Fibroblast of lung (primary cell): ENCODE data around the gene ITGB7. TPM values are rescaled to one million over a fixed set of nuclear protein-coding genes. Genes with fewer than 3 reads are reported as not detected.

Experiments used
- DNase-seq, 2 donors: peaks; one replicate each; pipeline versions ENCODE4 v3.0.0 to v3.0.0-alpha.2; 2010; ENCODE audit warnings: low read depth in 2 of 2
- H2AFZ ChIP-seq: 2 replicates; pipeline ENCODE4 v1.5.1; 2012; ENCODE audit warnings: low read length, control low read depth, inconsistent platforms
- H3K27ac ChIP-seq: 2 replicates; pipeline ENCODE4 v1.5.1; 2011; ENCODE audit warnings: low read length, control low read depth; ENCODE audit not compliant: insufficient read depth
- H3K27me3 ChIP-seq: 2 replicates; pipeline ENCODE4 v1.5.1; 2011; ENCODE audit warnings: mild to moderate bottlenecking, low read length; ENCODE audit not compliant: control insufficient read depth, insufficient read depth
- H3K36me3 ChIP-seq: 2 replicates; pipeline ENCODE4 v1.5.1; 2011; ENCODE audit warnings: low read length; ENCODE audit not compliant: control insufficient read depth, insufficient read depth
- H3K4me1 ChIP-seq: 2 replicates; pipeline ENCODE4 v1.5.1; 2011; ENCODE audit warnings: low read length; ENCODE audit not compliant: control insufficient read depth, insufficient read depth; ENCODE audit errors: extremely low read depth
- H3K4me2 ChIP-seq: 2 replicates; pipeline ENCODE4 v1.5.1; 2011; ENCODE audit warnings: low read length, control low read depth; ENCODE audit not compliant: insufficient read depth; ENCODE audit errors: extremely low read depth
- H3K4me3 ChIP-seq, 4 experiments: fragments of 200-600 bp in 1 of 4; sonication (generic) in 1 of 4; replicated peaks in 1 of 4; 2 replicates each; pipeline ENCODE4 v1.5.1; 2011 to 2016; ENCODE audit warnings: low read length in 4 of 4, low read depth in 3 of 4, mild to moderate bottlenecking in 3 of 4, control low read depth in 2 of 4, inconsistent platforms in 1 of 4, mixed read lengths in 1 of 4; ENCODE audit not compliant: insufficient read depth in 1 of 4; ENCODE audit errors: control extremely low read depth in 1 of 4
- H3K79me2 ChIP-seq: 2 replicates; pipeline ENCODE4 v1.5.1; 2012; ENCODE audit warnings: mild to moderate bottlenecking, low read length, inconsistent platforms; ENCODE audit not compliant: control insufficient read depth, insufficient read depth
- H3K9ac ChIP-seq: 2 replicates; pipeline ENCODE4 v1.5.1; 2011; ENCODE audit warnings: mild to moderate bottlenecking, low read length, control low read depth; ENCODE audit not compliant: insufficient read depth
- H3K9me3 ChIP-seq: 2 replicates; pipeline ENCODE4 v1.5.1; 2012; ENCODE audit warnings: low read depth, low read length; ENCODE audit not compliant: control insufficient read depth, insufficient read depth
- H4K20me1 ChIP-seq: 2 replicates; pipeline ENCODE4 v1.5.1; 2011; ENCODE audit warnings: low read length; ENCODE audit not compliant: control insufficient read depth, insufficient read depth; ENCODE audit errors: extremely low read depth
- EZH2 ChIP-seq: IDR thresholded peaks from 2 replicates; pipeline ENCODE4 v1.5.1; 2012; ENCODE audit warnings: low read length, control low read depth, mild to moderate bottlenecking; ENCODE audit errors: missing control alignments
- polyA plus RNA-seq, 2 donors: library from polyadenylated mRNA; depleted of rRNA in 1 of 2; stranded (reverse) in 1 of 2; unstranded in 1 of 2; fragments of >200 nt; gene quantifications; 2 replicates each; pipeline ENCODE4 v1.2.1, GENCODE V29; 2011 to 2012; ENCODE audit warnings: missing spikeins in 1 of 2
- total RNA-seq: library from RNA; depleted of rRNA; stranded (reverse); fragments of >200 nt; gene quantifications from 2 replicates; pipeline ENCODE4 v1.2.1, GENCODE V29; 2014
- TF ChIP-seq, protein P1 (sequence below), 2 donors: IDR thresholded peaks in 1 of 2; conservative IDR thresholded peaks in 1 of 2; 1 replicate in 1 of 2; 2 replicates in 1 of 2; pipeline ENCODE4 v1.5.1; 2011 to 2012; ENCODE audit warnings: low read length in 2 of 2, control low read depth in 1 of 2, inconsistent platforms in 1 of 2, low read depth in 1 of 2, mild to moderate bottlenecking in 1 of 2

ITGB7 gene
- total and polyA plus RNA-seq, 2 donors (not counting 1 experiment from before 2014, with no cell fraction given) = 0.20 to 0.50 TPM

DNA sequence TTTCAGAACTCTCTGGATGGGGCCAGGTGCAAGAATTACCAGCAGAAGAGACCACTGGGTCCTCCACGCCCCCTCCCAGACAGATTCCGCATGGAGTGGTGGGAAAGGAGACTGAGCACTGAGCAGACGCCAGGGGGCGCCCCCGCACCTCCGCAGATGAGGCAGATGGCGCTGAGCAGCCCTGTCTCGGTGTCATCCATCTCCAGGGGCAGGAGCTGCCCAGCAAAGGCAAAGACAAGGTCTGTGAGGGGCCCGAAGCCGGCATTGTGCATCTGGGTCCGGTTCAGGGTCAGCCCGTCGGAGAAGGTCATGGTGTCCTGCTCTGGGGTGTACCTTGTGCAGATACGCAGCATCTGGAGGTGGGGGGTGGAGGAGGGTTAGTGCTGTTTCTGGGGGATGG is 6.3 kb upstream of the ITGB7 start:
- H2AFZ ChIP-seq = no peak overlapping the region
- no peaks in the 10 kb centered on the region for H4K20me1 ChIP-seq
- peaks cover 41% of the 10 kb centered on the region for H3K36me3 ChIP-seq
- H3K27ac ChIP-seq = peak overlapping the region; percentile 20
- no peaks in the 10 kb centered on the region for H3K27me3 ChIP-seq
- H3K9ac ChIP-seq = no peak overlapping the region
- H3K4me3 ChIP-seq = no peak overlapping the region
- no peak overlapping the region for H3K4me2 ChIP-seq
- peak; percentile 56 to 76 for DNase-seq
- no peaks in the 10 kb centered on the region for H3K9me3 ChIP-seq
- TF ChIP-seq EZH2 = no peak
- TF ChIP-seq, protein P1, sequence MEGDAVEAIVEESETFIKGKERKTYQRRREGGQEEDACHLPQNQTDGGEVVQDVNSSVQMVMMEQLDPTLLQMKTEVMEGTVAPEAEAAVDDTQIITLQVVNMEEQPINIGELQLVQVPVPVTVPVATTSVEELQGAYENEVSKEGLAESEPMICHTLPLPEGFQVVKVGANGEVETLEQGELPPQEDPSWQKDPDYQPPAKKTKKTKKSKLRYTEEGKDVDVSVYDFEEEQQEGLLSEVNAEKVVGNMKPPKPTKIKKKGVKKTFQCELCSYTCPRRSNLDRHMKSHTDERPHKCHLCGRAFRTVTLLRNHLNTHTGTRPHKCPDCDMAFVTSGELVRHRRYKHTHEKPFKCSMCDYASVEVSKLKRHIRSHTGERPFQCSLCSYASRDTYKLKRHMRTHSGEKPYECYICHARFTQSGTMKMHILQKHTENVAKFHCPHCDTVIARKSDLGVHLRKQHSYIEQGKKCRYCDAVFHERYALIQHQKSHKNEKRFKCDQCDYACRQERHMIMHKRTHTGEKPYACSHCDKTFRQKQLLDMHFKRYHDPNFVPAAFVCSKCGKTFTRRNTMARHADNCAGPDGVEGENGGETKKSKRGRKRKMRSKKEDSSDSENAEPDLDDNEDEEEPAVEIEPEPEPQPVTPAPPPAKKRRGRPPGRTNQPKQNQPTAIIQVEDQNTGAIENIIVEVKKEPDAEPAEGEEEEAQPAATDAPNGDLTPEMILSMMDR (conservative IDR thresholded peaks at IDR 0.05 in 1 of 2, IDR thresholded peaks at IDR 0.05 in 1 of 2; ENCODE audit: low read depth in 1 of 2, low read length in 2 of 2) = peak; percentile 82 to 88
- H3K79me2 ChIP-seq = peaks cover 32% of the 10 kb centered on the region
- peaks cover 17% of the 10 kb centered on the region for H3K4me1 ChIP-seq

DNA sequence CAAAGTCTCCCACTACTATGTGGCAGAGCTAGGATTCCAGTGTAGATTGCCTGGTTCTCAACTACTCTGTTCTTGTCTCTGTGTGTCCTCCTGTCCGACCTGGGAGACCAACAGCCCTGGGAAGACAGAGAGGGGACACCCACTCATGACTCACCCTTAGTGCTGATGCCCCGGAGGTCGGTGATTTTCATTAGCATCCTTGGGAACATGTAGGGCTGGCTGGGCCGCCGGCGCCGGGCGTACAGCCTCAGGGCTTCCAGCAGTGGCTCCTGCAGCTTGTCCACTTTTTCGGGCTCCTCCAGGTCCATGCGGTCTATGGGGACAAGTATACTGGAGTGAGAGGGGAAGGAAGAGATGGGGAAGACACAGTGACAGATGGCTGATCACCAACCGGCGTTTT is 5.9 kb upstream of the ITGB7 start:
- no peaks in the 10 kb centered on the region for H3K27me3 ChIP-seq
- peak overlapping the region; percentile 20 for H3K27ac ChIP-seq
- H3K9me3 ChIP-seq = no peaks in the 10 kb centered on the region
- H2AFZ ChIP-seq = no peak overlapping the region
- H3K4me2 ChIP-seq = no peak overlapping the region
- peaks cover 41% of the 10 kb centered on the region for H3K36me3 ChIP-seq
- H3K4me1 ChIP-seq = peaks cover 15% of the 10 kb centered on the region
- H4K20me1 ChIP-seq = no peaks in the 10 kb centered on the region
- H3K4me3 ChIP-seq = no peak overlapping the region
- H3K9ac ChIP-seq = no peak overlapping the region
- peaks cover 28% of the 10 kb centered on the region for H3K79me2 ChIP-seq
- DNase-seq = no peak
- no peak for TF ChIP-seq EZH2
- TF ChIP-seq, protein P1 (conservative IDR thresholded peaks at IDR 0.05 in 1 of 2, IDR thresholded peaks at IDR 0.05 in 1 of 2; ENCODE audit: low read depth in 1 of 2, low read length in 2 of 2) = no peak

DNA sequence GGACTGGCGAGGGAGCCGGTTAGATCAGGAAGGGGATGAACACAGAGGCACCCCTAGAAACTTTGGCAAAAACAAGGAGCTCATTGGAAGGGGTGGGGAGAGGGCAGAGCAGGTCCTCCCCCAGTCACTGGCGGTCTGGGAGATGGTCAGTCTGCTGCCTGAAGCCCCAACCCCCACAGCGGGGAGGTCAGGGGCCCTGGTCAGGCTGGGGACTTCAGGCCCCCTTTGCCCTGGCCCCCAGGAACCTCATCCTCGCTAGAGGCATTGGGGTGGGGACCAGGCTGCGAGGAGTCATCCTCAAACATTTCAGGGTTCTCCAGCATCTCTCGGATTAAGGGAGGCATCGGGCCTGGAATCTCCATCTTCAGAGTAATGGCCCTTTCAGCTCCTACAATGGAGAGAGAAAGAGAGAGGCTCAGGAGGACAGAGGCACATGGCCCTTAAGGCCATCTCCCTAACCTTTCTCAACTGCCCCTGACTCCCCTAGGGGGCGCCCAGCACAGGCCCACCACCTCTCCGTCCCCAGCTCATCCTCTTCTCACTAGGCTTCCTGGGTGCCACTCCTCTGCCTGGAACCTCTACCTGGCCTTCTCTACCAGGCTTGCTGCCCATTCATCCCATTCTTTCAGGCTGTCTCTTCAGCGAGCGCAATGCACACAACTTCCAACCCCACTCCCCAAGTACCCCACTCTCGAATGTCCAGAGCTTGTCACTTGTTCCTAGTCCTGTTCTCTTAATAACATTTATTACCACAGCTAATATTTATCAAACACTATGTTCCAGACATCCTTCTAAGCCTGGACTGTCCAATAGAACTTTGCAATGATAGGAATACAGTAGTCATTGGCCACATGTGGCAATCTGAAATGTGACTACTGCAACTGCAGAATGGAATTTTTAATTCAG is 4.7 kb upstream of the ITGB7 start:
- Histone ChIP-seq H2AFZ (no peak overlapping the region), H3K4me2 (no peak overlapping the region), H4K20me1 (no peaks in the 10 kb centered on the region), H3K36me3 (peaks cover 41% of the 10 kb centered on the region), H3K27me3 (no peaks in the 10 kb centered on the region), H3K9ac (no peak overlapping the region), H3K9me3 (no peaks in the 10 kb centered on the region), H3K27ac (no peak overlapping the region), H3K4me1 (peaks cover 6% of the 10 kb centered on the region), H3K79me2 (peaks cover 16% of the 10 kb centered on the region), H3K4me3 (no peak overlapping the region)
- DNase-seq = no peak
- TF ChIP-seq, protein P1 (conservative IDR thresholded peaks at IDR 0.05 in 1 of 2, IDR thresholded peaks at IDR 0.05 in 1 of 2; ENCODE audit: low read depth in 1 of 2, low read length in 2 of 2) = peak; percentile 10 to 16
- TF ChIP-seq EZH2 = no peak
